Activated CD4-positive, CD25-positive, alpha-beta regulatory T cell (primary cell): ENCODE data around the gene XRCC5.
A peak's percentile ranks its signal among the peaks of the same experiment; 100 is the strongest.
"Not testable (repeated sequence)": the region's sequence is repeated elsewhere in the genome, so short reads cannot be mapped to it uniquely, and the experiment has no call there.

ENCODE experiments used
- DNase-seq, 4 experiments: peaks; one replicate each; lab custom pipeline; 2025; lab: John Stamatoyannopoulos, UW

The XRCC5 gene

GRCh38 chr2:216118474-216118873 lies 9.3 kb downstream of the XRCC5 start:
- no peak for DNase-seq

- no peak for DNase-seq
Observed at GRCh38 chr2:216119146-216119545, 10.0 kb downstream of the XRCC5 start.

- no peak for DNase-seq
Observed at GRCh38 chr2:216119986-216120385, 10.8 kb downstream of the XRCC5 start.

- no peak for DNase-seq
Observed at GRCh38 chr2:216121255-216121654, 12.1 kb downstream of the XRCC5 start.

- DNase-seq: no peak
Observed at GRCh38 chr2:216126943-216127342, 17.8 kb downstream of the XRCC5 start.

- no peak for DNase-seq
Observed at GRCh38 chr2:216130346-216130971, 21.3 kb downstream of the XRCC5 start.

GRCh38 chr2:216131175-216131926 lies 22.2 kb downstream of the XRCC5 start:
- no peak for DNase-seq

GRCh38 chr2:216132585-216132984 lies 23.4 kb downstream of the XRCC5 start:
- no peak for DNase-seq

- no peak for DNase-seq
Observed at GRCh38 chr2:216133397-216133796, 24.2 kb downstream of the XRCC5 start.

GRCh38 chr2:216134958-216135541 lies 25.9 kb downstream of the XRCC5 start:
- DNase-seq: no peak

- DNase-seq: peak in 2 of 4 experiments; percentile 4 to 5
Observed at GRCh38 chr2:216139884-216140283, 30.7 kb downstream of the XRCC5 start.

- DNase-seq: not testable (repeated sequence)
Observed at GRCh38 chr2:216141516-216141915, 32.4 kb downstream of the XRCC5 start.

- DNase-seq: no peak
Observed at GRCh38 chr2:216142540-216142939, 33.4 kb downstream of the XRCC5 start.

- no peak for DNase-seq
Observed at GRCh38 chr2:216144372-216144771, 35.2 kb downstream of the XRCC5 start.

GRCh38 chr2:216144857-216145256 lies 35.7 kb downstream of the XRCC5 start:
- no peak for DNase-seq

- DNase-seq: no peak
Observed at GRCh38 chr2:216146573-216146972, 37.4 kb downstream of the XRCC5 start.

GRCh38 chr2:216147172-216148131 lies 38.3 kb downstream of the XRCC5 start:
- no peak for DNase-seq

GRCh38 chr2:216148983-216149382 lies 39.8 kb downstream of the XRCC5 start:
- no peak for DNase-seq

- no peak for DNase-seq
Observed at GRCh38 chr2:216149741-216150140, 40.6 kb downstream of the XRCC5 start.

GRCh38 chr2:216151313-216152025 lies 42.3 kb downstream of the XRCC5 start:
- DNase-seq: no peak

GRCh38 chr2:216155954-216156353 lies 46.8 kb downstream of the XRCC5 start:
- no peak for DNase-seq
